Heart left ventricle (tissue), 16 donors: ENCODE measurements around the gene ICE1. TPM values are rescaled to one million over a fixed set of nuclear protein-coding genes. Genes with fewer than 3 reads are reported as not detected.

Experiments
- ATAC-seq, 4 donors: fragments of 200-7000 bp; cut with Tn5 transposase; one replicate each; pipeline ENCODE4 v1.9.1; 2020 to 2022; ENCODE audit warnings: moderate library complexity in 4 of 4, mild to moderate bottlenecking in 3 of 4, moderate number of reproducible peaks in 1 of 4
- DNase-seq, 5 donors: peaks; one replicate each; pipeline ENCODE4 v3.0.0-alpha.2; 2020
- H3K27ac ChIP-seq, 12 donors: fragments of 200-600 bp; sonication (generic) in 4 of 12; one replicate each; pipeline versions ENCODE4 v1.5.0 to v1.8.0; 2016 to 2022; ENCODE audit warnings: mild to moderate bottlenecking in 2 of 12
- H3K27me3 ChIP-seq, 9 donors: fragments of 200-600 bp; sonication (generic) in 2 of 9; one replicate each; pipeline versions ENCODE4 v1.5.1 to v1.8.0; 2016 to 2022; ENCODE audit warnings: mild to moderate bottlenecking in 3 of 9
- H3K36me3 ChIP-seq, 9 donors: fragments of 200-600 bp; sonication (generic) in 2 of 9; one replicate each; pipeline versions ENCODE4 v1.5.0 to v1.8.0; 2018 to 2022; ENCODE audit warnings: mild to moderate bottlenecking in 2 of 9
- H3K4me1 ChIP-seq, 12 donors: fragments of 200-600 bp; sonication (generic) in 4 of 12; one replicate each; pipeline versions ENCODE4 v1.5.0 to v1.8.0; 2016 to 2022; ENCODE audit warnings: mild to moderate bottlenecking in 3 of 12
- H3K4me3 ChIP-seq, 12 donors: fragments of 200-600 bp; sonication (generic) in 4 of 12; one replicate each; pipeline versions ENCODE4 v1.5.0 to v1.8.0; 2017 to 2022; ENCODE audit warnings: mild to moderate bottlenecking in 9 of 12, moderate library complexity in 4 of 12
- H3K9me3 ChIP-seq, 12 donors: fragments of 200-600 bp; sonication (generic) in 4 of 12; one replicate each; pipeline versions ENCODE4 v1.5.0 to v1.8.0; 2016 to 2022; ENCODE audit warnings: mild to moderate bottlenecking in 1 of 12
- POLR2A ChIP-seq, 2 donors: fragments of 450-650 bp; IDR thresholded peaks; one replicate each; pipeline ENCODE4 v1.6.1; 2017; ENCODE audit warnings: antibody characterized with exemption in 2 of 2, mild to moderate bottlenecking in 2 of 2, moderate library complexity in 2 of 2
- WGBS, 4 donors: extraction: QIAGEN DNeasy Blood & Tissue Kit in 2 of 4; methylation state at CpG; one replicate each; pipeline versions ENCODE4 v1.1.5 to v1.1.7; 2013 to 2018; 5-methylcytosine and 5-hydroxymethylcytosine counted together
- intact Hi-C, 10 donors: fragments of 100-400 bp; cut with DNase I; formaldehyde crosslinking; loops; one replicate each; pipeline versions ENCODE4 v1.11.1 to v1.14.2; 2022
- polyA plus RNA-seq, 2 donors: library from polyadenylated mRNA; stranded (reverse); fragments of 200-250 nt; gene quantifications; one replicate each; pipeline ENCODE4 v1.2.3, GENCODE V29; 2013
- total RNA-seq, 9 donors: library from RNA; depleted of rRNA in 2 of 9; stranded (reverse); fragments of >200 nt in 2 of 9; fragmentation: NEBNext Ultra II Directional in 3 of 9; extraction: Animal tissue kit (Norgen Biotek cat#: 25700) in 3 of 9; gene quantifications; one replicate each; pipeline versions ENCODE4 v1.1.0 to v1.2.4, GENCODE V29; 2016 to 2023
- TF ChIP-seq, protein P1 (sequence below), 12 donors: fragments of 200-600 bp; sonication (generic) in 4 of 12; IDR thresholded peaks; one replicate each; pipeline versions ENCODE4 v1.5.0 to v1.8.0; 2018 to 2022; ENCODE audit warnings: antibody characterized with exemption in 12 of 12, mild to moderate bottlenecking in 5 of 12
- donor health status: ischemic (EF 13 %, LVEDD 7.1; RV severe dilation, severe dysfunction).
- donor health status: healthy with polysubstance abuse.
- donor health status: DM: no; HTN: yes; CAD: no.
- donor health status: DM: no; HTN: no; CAD: no.
- donor health status: ischemic (EF 25% LVEDD 6.9; RV normal size, moderate dysfunction).
- donor health status: ischemic (EF 25% LVEDD 5.7; RV mildly dilated, moderate dysfunction).
- donor health status: healthy.
- donor health status: DM: yes; HTN: yes; CAD: no.
- donor health status: ischemic (EF 35%, LVEDD 5.7; RV mildly dilated, moderate dysfunction).
- donor health status: nonischemic (EF 11% LVEDD 7.7; RV severe dilation, severe dysfunction).
- donor health status: DM: yes; HTN: yes; CAD: no.
- donor health status: PGD.
- donor health status: ischemic (EF 29% LVEDD 5.4; RV normal size, mild dysfunction).
- donor health status: nonischemic (EF 23%, LVEDD 6.1; RV moderate dilation, normal function).

Gene ICE1
- total and polyA plus RNA-seq, 11 donors: 4.8 to 21.4 (median 18.7) TPM

DNA sequence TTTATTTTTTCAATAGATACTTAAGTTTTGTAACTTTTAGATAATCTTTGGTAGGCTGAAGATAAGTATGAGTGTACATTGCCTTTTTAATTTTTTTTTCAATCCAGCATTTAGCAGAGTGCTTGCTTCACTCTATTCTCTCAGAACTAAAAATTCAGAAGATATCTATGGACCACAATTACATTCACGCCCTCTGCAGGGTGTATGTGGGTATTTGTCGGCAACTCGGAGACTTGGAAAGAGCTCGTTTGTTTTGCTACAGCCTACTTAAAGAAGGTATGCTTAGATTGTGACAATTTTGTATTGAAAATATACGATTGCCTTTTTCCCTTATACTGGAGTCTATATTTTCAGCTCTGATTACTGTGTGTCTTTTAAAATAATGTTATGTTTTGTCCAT lies 43.8 kb downstream of the ICE1 start:
- Histone ChIP-seq H3K36me3 (peaks cover 0 to 98% (median 85%) of the 10 kb centered on the region in 9 donors), H3K27ac (no peak overlapping the region), H3K27me3 (no peaks in the 10 kb centered on the region), H3K4me1 (no peaks in the 10 kb centered on the region), H3K9me3 (no peaks in the 10 kb centered on the region), H3K4me3 (no peak overlapping the region)
- WGBS, 4 donors: 90 to 95% (median 93%) methylated on average over 5 of the region's 5 CpGs
- intact Hi-C loops: no loop called here
- TF ChIP-seq POLR2A (IDR thresholded peaks at IDR 0.05): no peak
- TF ChIP-seq, protein P1, sequence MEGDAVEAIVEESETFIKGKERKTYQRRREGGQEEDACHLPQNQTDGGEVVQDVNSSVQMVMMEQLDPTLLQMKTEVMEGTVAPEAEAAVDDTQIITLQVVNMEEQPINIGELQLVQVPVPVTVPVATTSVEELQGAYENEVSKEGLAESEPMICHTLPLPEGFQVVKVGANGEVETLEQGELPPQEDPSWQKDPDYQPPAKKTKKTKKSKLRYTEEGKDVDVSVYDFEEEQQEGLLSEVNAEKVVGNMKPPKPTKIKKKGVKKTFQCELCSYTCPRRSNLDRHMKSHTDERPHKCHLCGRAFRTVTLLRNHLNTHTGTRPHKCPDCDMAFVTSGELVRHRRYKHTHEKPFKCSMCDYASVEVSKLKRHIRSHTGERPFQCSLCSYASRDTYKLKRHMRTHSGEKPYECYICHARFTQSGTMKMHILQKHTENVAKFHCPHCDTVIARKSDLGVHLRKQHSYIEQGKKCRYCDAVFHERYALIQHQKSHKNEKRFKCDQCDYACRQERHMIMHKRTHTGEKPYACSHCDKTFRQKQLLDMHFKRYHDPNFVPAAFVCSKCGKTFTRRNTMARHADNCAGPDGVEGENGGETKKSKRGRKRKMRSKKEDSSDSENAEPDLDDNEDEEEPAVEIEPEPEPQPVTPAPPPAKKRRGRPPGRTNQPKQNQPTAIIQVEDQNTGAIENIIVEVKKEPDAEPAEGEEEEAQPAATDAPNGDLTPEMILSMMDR (IDR thresholded peaks at IDR 0.05): no peak
- DNase-seq (no peak), ATAC-seq (no peak)

DNA sequence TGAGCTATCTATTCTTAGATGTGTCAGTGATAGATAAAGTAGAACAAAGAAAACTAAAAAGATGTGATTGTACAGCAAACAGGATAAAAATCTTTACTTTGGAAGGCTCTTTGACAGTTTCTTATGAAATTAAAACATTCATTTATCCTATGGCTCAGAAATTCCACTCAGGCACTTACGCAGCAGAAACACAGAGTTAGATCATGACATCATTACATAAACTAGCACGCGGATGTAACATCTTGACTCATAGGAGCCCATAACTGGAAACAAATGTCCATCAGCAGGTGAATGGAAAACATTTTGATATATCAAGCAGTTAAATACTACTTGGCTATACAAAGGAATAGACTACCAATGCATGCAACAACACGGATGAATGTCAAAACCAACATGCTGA lies 45.3 kb downstream of the ICE1 start:
- TF ChIP-seq, protein P1 (IDR thresholded peaks at IDR 0.05): no peak
- TF ChIP-seq POLR2A (IDR thresholded peaks at IDR 0.05): no peak
- H3K4me3 ChIP-seq: no peak overlapping the region
- intact Hi-C loops: no loop called here
- DNase-seq (no peak), ATAC-seq (no peak)
- no peaks in the 10 kb centered on the region for H3K9me3 ChIP-seq
- peaks cover 0 to 95% (median 73%) of the 10 kb centered on the region in 9 donors for H3K36me3 ChIP-seq
- H3K27ac ChIP-seq: no peak overlapping the region
- H3K4me1 ChIP-seq: no peaks in the 10 kb centered on the region
- WGBS, 4 donors: 88 to 98% (median 95%) methylated on average over 4 of the region's 4 CpGs
- H3K27me3 ChIP-seq: no peaks in the 10 kb centered on the region

DNA sequence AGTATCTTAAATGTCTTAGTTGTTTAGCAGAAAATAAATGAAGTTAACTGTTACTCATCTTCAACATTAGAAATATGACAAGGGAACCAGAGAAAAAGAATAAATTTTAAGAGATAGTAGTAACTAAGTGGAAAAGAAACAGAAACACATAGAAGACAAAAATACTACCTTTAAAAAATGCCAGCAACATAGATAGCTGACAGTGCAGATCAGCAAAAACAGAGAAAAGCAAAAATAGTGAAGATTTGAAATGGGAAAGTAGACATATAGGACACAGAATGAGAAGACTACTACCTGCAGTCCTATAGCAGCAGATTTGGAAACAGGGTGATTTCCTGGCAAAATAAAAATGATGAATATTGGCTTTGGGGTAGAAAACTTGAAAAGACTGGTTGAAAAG lies 48.5 kb downstream of the ICE1 start:
- Histone ChIP-seq H3K27ac (no peak overlapping the region), H3K27me3 (no peaks in the 10 kb centered on the region), H3K4me3 (no peak overlapping the region), H3K4me1 (no peaks in the 10 kb centered on the region), H3K36me3 (peaks cover 3 to 95% (median 75%) of the 10 kb centered on the region in 9 donors), H3K9me3 (no peaks in the 10 kb centered on the region)
- TF ChIP-seq POLR2A (IDR thresholded peaks at IDR 0.05): no peak
- TF ChIP-seq, protein P1 (IDR thresholded peaks at IDR 0.05): no peak
- no peak for ATAC-seq
- intact Hi-C loops: no loop called here
- DNase-seq: no peak

DNA sequence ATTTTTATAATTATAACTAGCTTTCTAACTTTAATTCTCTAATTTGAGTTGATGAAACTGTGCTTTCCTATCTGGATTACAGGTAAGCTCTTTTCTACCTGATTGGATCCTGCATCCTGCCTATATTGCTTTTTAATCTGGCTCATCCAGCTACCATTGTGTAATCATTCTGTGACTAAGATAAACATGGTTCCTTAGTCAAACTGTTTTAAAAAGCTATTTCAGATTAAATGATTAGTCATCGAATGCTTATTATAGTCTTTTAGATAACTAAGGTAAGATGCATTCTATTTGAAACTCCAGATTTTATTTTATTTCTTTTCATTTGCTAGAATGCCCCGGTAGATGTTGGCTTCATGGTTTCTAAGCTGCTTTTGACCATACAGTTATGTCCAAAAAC lies 50.7 kb downstream of the ICE1 start:
- H3K9me3 ChIP-seq: no peaks in the 10 kb centered on the region
- intact Hi-C loops: no loop called here
- no peak overlapping the region for H3K27ac ChIP-seq
- peaks cover 3 to 93% (median 73%) of the 10 kb centered on the region in 9 donors for H3K36me3 ChIP-seq
- no peak for ATAC-seq
- no peak for DNase-seq
- no peaks in the 10 kb centered on the region for H3K4me1 ChIP-seq
- WGBS, 4 donors: 95 to 99% (median 98%) methylated on average over 2 of the region's 2 CpGs
- no peak overlapping the region for H3K4me3 ChIP-seq
- no peaks in the 10 kb centered on the region for H3K27me3 ChIP-seq
- TF ChIP-seq POLR2A (IDR thresholded peaks at IDR 0.05): no peak
- TF ChIP-seq, protein P1 (IDR thresholded peaks at IDR 0.05): no peak
